HG03342 (cell line): ENCODE data around the gene MLX.
"Not testable (repeated sequence)": the region's sequence is repeated elsewhere in the genome, so short reads cannot be mapped to it uniquely, and the experiment has no call there.

Experiments used
- ATAC-seq: cut with Tn5 transposase; IDR thresholded peaks from one replicate; pipeline ENCODE4 v1.9.1; 2021; ENCODE audit warnings: mild to moderate bottlenecking, moderate library complexity; ENCODE audit not compliant: unreplicated experiment

The MLX gene

GRCh38 chr17:42554250-42555121, 12.4 kb upstream of the MLX start:
- peak; percentile 76 for ATAC-seq

GRCh38 chr17:42555122-42555622, 11.7 kb upstream of the MLX start:
- no peak for ATAC-seq

- ATAC-seq = not testable (repeated sequence)
These were observed 10.8 kb upstream of the MLX start for GRCh38 chr17:42555961-42556617.

DNA sequence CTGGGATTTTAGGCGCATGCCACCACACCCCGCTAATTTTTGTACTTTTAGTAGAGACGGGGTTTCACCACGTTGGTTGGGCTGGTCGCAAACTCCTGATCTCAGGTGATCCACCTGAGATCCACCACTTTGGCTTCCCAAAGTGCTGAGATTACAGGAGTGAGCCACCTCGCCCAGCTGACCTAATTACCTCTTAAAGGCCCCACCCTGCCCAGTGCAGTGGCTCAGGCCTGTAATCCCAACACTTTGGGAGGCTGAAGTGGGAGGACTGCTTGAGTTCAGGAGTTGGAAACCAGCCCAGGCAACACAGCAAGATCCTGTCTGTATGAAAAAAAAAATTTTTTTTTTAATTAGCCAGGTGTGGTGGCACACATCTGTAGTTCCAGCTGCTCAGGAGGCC, 7.8 kb upstream of the MLX start:
- ATAC-seq = no peak

DNA sequence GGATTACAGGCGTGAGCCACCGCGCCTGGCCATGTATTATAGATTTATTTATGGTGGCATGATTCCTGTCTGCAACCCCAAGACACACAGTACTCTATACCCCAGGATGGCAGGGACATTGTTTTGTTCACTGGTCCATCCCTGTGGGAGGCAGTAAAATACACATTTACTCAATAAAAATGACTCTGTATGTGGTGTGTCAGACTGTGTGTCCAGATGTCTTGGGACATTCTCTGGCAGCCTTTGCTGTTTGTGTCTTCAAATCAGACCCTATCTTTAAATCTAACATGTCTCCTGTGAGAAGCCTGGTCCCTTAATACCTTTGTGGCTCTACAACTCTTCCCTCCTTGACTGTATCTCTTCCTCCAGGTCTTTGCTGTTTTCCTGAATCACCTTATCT, 6.7 kb upstream of the MLX start:
- no peak for ATAC-seq

DNA sequence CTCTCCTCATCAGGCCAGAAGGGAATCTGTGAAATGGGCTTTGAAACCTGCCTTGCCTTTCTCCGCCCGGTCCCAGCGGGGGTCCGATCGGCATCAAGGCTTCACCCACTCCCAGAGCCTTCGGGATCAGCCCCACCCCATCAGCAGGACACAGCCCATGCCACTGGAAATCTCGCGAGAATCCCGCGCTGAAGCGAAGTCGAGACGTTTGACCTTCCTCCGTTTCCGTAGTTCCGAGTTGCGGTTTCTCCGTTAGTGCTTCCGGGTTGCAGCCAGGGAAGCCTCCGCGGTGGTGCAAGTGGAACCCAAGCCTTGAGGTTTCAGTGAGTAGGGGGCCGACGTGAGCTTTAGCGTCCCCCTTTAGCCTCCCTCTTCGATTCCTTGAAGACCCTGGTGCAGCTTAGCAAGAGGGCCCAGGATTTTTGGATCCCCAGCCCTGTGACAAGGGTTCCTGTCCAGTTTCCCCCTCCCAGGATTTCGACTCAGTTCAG, 5.0 kb upstream of the MLX start, which contains the start of gene COASY:
Gene COASY (plus strand): TSS at position 252 of the 491 bp plus-strand sequence. CDS start 475 bp downstream, outside the sequence.
- no peak for ATAC-seq

DNA sequence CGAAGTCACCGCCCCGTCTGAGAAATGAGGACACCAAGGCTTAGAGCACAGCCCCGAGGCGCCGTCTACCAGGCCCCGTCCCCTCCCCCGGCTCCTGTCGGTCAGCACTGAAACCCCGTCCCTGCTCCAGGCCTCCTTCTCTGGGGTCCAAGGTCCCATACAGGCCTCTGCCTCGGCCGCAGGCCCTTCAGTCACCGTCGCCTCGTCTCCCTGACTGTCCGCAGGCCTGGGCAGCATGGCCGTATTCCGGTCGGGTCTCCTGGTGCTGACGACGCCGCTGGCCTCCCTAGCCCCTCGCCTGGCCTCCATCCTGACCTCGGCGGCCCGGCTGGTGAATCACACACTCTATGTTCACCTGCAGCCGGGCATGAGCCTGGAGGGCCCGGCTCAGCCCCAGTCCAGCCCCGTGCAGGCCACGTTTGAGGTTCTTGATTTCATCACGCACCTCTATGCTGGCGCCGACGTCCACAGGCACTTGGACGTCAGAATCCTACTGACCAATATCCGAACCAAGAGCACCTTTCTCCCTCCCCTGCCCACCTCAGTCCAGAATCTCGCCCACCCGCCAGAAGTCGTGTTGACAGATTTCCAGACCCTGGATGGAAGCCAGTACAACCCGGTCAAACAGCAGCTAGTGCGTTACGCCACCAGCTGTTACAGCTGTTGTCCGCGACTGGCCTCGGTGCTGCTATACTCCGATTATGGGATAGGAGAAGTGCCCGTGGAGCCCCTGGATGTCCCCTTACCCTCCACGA, 4.3 kb upstream of the MLX start:
- ATAC-seq = no peak

- no peak for ATAC-seq
These were observed 3.8 kb upstream of the MLX start for GRCh38 chr17:42563143-42563509.

- no peak for ATAC-seq
These were observed 3.4 kb upstream of the MLX start for GRCh38 chr17:42563543-42563942.

GRCh38 chr17:42563950-42564349, 3.0 kb upstream of the MLX start:
- ATAC-seq = no peak

GRCh38 chr17:42564815-42565522, 1.9 kb upstream of the MLX start:
- no peak for ATAC-seq

GRCh38 chr17:42565523-42566214, 1.2 kb upstream of the MLX start:
- no peak for ATAC-seq

DNA sequence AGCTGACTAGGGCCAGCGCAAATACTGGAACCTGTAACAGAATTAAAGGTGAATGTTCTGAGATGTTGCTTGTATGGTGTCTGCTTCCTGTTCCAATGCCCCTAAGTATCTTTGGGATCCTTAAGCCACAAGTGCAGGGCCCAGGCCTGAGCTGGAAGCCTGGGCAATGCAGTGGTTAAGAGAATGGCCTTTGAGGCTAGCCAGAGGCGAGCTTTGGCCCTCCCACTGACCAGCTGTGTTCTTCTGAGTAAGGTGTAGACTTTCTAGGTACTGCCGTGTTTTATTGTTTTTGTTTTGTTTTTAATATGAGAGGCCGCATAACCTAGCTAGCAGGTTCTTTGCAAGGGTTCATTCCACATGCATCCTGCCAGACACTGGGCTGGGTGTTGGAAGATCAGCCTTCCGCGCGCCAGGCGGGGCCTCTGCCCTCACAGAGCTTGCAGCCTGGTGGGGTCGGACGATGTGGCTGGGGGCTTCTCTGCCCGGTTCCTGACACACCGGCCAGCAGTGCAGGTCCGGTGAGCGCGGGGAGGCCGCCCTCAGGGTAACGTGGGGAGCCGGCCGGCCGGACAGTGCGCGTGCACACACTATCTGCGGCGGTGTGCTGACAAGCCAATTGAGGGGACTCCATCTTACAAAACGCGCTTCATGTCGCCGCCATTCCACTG, 551 bp upstream of the MLX start:
- ATAC-seq = no peak

DNA sequence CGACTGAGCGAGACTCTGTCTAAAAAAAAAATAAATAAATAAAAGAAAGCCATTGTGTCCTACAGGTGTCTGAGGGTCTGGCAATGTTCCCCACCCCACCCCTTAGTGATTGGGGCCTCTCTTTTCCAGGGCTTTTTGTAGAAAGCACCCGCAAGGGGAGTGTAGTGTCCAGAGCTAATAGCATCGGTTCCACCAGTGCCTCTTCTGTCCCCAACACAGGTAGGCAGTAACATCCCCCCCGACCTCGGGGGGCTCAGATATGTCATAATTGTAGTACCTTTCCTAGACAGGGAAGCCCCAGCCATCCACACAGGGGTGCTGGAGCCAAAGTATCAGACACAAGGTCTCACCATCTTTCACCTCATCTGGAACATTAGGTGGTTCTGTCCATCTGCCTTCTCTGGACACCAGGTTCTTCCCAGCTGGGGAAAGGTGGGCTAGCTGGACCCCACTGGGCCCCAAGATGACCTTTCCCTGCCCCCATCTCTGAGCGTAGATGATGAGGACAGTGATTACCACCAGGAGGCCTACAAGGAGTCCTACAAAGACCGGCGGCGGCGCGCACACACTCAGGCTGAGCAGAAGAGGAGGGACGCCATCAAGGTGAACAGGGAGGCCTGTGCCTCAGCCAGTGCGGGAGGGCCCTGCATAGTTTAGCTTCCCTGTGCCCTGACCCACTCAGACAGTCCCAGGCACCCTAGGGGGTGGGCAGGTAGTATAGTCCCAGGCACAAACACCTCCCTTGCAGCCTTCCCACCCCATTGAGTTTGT, 1.6 kb downstream of the MLX start:
- no peak for ATAC-seq

DNA sequence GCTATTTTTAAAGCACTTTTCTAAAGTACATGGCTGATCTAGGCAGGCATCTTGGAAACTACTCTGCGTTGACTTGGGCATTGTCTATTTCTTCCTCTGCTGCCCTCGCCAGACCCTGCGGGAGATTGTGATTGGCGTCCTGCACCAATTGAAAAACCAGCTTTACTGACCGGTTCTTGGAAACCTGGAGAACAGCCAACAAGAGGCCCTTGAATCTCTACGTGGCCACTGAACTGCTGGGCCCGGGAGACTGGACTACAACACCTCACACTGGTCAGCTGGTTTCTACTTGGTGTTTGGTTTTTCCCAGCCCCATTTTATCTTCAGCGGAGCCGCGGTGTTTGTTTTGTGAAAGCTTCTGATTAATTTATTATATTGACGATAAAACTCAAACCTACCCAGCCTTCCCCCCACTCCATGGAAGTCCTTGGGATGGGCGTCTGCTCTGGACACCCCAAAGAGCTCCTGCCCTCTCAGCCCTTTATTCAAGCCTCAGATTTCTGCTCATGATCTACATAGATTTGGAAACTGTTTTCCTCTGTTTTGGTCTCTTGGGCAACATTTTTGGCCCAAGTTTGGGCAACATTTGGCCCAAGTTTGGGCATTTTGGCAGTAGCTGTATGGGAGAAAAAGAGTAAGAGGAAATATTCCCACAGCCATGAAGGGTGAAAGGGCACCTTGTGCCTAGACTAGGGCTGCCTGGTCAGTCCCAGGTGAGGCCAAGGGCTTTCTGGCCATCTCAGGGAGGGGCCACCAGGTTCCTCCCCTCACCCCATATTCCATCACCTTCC, 4.7 kb downstream of the MLX start:
- no peak for ATAC-seq

- ATAC-seq = no peak
These were observed 6.2 kb downstream of the MLX start for GRCh38 chr17:42573095-42573494.

DNA sequence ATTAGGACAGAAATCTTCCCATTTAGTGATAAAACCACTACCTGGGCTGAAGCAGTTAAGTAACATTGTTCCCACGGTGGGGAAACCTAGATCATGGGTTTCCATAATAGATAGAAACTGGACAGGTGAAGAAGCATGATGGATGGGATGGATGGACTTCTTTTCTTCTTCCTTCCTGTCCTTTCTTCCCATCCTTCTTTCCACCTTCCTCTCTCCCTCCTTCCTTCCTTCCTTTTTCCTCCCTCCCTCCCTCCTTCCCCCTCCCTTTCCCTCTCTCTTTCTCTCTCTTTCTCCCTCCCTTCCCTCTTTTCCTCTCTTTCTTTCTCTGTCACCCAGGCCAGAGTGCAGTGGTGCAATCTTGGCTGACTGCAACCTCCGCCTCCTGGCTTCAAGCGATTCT, 7.6 kb downstream of the MLX start:
- no peak for ATAC-seq

GRCh38 chr17:42577140-42577531, 10.2 kb downstream of the MLX start:
- ATAC-seq = no peak
